Endometrium (tissue), 2 donors: ENCODE data around the gene VAV3.

Source experiments
- FAIRE-seq: peaks from 2 replicates; lab custom pipeline; 2012; peaks lifted over from hg19 to GRCh38; lab: Jason Lieb, UNC
- donor health status: control.
- donor health status: control.

Gene VAV3

GRCh38 chr1:107531065-107531908 lies 433.7 kb downstream of the VAV3 start:
- no peak for FAIRE-seq

DNA sequence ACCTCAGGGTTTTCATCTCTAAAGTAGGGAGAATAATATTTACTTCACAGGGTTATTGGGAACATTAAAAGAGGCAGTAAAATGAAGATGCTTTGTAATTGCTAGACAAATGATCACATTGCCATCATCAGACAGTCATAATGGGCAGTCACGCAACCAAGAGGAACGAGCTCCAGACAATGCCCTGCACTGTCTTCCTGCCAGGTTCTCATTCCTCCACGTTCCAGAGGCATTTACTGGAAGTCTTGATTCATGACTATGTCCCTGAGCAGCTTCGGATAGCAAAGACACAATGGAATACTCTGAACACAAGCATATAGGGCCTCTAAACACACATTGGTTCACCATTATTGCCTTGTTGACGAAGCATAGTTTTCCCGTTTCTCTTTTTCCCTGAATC lies 434.4 kb downstream of the VAV3 start:
- FAIRE-seq = no peak

DNA sequence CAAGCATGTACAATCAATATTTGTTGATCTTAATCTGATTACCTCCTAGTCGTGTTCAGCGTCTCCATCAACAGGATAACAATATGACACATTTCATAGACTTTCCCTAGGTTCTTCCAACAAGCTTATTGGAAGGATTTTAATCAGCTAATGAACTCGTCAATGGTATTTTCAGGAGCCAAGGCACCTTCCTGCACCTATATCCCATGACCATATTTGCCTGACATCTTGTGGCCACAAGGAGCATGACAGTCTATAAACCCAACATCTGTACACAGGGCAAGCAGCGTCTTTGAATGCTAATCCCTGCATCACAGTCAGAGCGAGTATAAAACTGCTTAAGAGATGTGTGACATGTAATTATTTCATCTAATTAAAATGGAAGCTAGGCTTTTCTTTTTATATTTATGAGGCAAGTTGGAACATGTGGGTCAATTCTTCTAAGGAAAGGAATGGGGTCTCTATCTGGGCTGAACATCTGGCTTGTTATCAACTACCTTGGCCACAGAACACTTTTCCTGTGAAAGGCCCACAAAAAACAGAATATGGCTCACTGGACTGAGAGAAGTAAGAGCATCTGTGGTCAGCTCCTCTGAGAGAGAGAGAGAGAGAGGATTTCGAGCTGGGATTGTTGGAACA lies 435.4 kb downstream of the VAV3 start:
- no peak for FAIRE-seq

GRCh38 chr1:107526524-107527198 lies 438.3 kb downstream of the VAV3 start:
- FAIRE-seq = no peak

DNA sequence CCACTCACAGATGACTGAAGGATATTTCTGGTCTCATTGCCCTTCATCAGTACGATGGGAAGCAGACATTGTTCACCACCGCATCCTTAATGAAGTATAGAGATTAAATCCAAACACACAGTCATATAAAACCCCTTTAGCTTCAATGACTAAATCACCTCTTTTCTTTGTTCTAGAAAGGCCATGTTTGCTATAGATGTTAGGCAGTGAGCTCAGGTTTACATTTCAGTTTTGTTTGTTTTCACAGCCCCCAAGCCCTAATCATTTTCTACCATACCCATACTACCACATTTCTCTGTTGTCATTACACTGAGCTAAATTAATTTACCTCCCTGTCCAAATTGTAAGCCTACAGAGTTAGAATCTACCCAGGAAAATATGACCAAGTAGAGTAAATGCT lies 439.0 kb downstream of the VAV3 start:
- FAIRE-seq = no peak

DNA sequence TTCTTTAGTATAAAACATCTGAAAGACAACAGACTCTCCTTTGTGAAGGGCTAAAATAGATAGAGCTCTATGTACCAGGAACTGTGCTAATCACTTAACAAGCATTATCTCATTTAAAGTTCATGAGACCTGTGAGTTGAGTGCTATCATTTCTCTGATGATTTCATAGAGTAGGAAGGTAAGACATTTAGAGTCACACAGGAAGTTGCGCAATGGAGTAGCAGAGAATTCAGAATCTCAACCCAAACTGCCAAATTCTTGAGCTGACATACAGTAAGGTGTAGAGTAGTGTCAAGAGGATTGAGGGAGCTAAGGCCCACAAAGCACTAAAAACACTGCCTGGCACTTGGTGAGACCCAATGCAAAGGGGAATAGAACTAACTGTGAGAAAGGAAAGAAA lies 439.8 kb downstream of the VAV3 start:
- no peak for FAIRE-seq

DNA sequence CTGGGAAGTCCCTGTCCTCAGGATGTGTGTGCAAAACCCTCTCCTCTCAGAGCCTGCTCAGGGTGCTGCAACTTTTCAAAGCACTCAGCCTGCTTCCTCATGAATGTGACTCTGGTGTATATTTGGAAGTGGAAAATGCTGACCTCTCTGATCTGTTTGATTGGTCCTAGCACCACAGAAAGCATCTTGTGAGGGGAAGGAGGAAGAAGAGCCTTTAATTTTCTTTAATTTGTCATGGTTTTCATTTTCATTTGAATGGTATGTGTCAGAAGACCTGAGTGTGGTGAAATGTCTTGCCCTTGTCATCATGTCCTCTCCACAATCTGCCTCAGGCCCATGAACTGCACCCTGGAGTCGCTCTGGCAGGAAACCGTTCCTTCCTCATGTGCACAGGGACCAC lies 440.7 kb downstream of the VAV3 start:
- no peak for FAIRE-seq

DNA sequence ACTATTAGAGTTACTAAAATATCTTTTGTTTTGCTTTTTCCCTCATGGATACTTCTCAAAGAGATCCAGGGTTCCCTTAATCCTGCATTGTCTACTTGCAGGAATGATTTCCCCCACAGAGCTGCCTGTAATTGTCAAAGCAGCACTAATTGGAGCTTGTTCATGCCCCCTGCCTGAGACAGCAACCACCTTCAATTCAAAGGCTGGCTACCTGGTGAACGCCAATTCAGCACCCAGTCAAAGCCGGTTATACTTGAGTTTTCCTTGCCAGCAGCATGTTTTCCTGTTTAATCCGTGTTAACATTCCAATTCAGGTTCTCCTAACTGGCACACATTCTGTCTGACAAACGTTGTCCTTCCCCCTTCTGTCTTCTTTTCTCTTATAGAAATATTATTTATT lies 441.2 kb downstream of the VAV3 start:
- no peak for FAIRE-seq

- no peak for FAIRE-seq
Observed at GRCh38 chr1:107523061-107523460, 441.9 kb downstream of the VAV3 start.
